Right kidney (tissue), 1 donor: ENCODE data around the gene ANXA6.

Experiments used
- DNase-seq: peaks from one replicate; pipeline ENCODE4 v3.0.0-alpha.2; 2016

ANXA6 gene

GRCh38 chr5:151082282-151082902 lies 75.2 kb downstream of the ANXA6 start:
- no peak for DNase-seq

- DNase-seq, result no peak
Measured at GRCh38 chr5:151081431-151082281, 75.9 kb downstream of the ANXA6 start.

GRCh38 chr5:151080613-151081430 lies 76.8 kb downstream of the ANXA6 start, which contains the start of gene TNIP1:
Gene TNIP1 (minus strand): TSS chr5:151081034. CDS start chr5:151065095, 15,939 bp downstream.
- DNase-seq, result peak; percentile 98

- no peak for DNase-seq
Measured at GRCh38 chr5:151079838-151080612, 77.6 kb downstream of the ANXA6 start.

GRCh38 chr5:151078490-151079262 lies 78.9 kb downstream of the ANXA6 start:
- no peak for DNase-seq

GRCh38 chr5:151077967-151078366 lies 79.6 kb downstream of the ANXA6 start:
- DNase-seq, result no peak

- DNase-seq, result no peak
Measured at GRCh38 chr5:151077419-151077818, 80.2 kb downstream of the ANXA6 start.

- no peak for DNase-seq
Measured at GRCh38 chr5:151076616-151077015, 81.0 kb downstream of the ANXA6 start.

- no peak for DNase-seq
Measured at GRCh38 chr5:151075698-151076331, 81.8 kb downstream of the ANXA6 start.

- no peak for DNase-seq
Measured at GRCh38 chr5:151074557-151074956, 83.0 kb downstream of the ANXA6 start.

- no peak for DNase-seq
Measured at GRCh38 chr5:151073280-151073679, 84.3 kb downstream of the ANXA6 start.

GRCh38 chr5:151072630-151073025 lies 85.0 kb downstream of the ANXA6 start:
- no peak for DNase-seq

GRCh38 chr5:151071848-151072629 lies 85.5 kb downstream of the ANXA6 start:
- DNase-seq, result no peak

- no peak for DNase-seq
Measured at GRCh38 chr5:151071021-151071420, 86.6 kb downstream of the ANXA6 start.

GRCh38 chr5:151070449-151070848 lies 87.1 kb downstream of the ANXA6 start:
- DNase-seq, result no peak

- DNase-seq, result no peak
Measured at GRCh38 chr5:151068433-151069197, 89.0 kb downstream of the ANXA6 start.

- no peak for DNase-seq
Measured at GRCh38 chr5:151067632-151068432, 89.7 kb downstream of the ANXA6 start.

GRCh38 chr5:151066920-151067319 lies 90.7 kb downstream of the ANXA6 start:
- DNase-seq, result no peak
